Measurements from ENCODE around the gene MICAL3.

DNA sequence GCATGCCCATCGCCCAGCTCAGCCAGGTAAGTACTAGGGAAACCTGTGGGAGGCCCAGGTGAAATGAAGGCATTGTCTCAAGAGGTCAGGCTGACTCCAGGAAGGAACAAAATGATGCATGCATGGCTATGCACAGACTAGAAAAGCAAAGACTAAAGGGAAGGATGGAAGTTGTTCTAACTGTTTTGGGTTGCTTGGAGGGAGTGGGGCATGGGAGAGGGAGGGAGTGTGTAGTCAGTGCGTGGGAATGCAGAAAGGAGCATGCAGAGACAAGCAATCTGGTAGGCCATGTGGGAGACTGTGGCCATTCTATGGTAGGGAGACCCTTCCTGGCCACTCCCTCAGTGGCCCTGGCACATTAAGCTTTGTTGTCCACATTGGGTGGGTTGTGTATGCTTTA lies 2.9 kb downstream of the MICAL3 start:
- TF ChIP-seq, protein P1, sequence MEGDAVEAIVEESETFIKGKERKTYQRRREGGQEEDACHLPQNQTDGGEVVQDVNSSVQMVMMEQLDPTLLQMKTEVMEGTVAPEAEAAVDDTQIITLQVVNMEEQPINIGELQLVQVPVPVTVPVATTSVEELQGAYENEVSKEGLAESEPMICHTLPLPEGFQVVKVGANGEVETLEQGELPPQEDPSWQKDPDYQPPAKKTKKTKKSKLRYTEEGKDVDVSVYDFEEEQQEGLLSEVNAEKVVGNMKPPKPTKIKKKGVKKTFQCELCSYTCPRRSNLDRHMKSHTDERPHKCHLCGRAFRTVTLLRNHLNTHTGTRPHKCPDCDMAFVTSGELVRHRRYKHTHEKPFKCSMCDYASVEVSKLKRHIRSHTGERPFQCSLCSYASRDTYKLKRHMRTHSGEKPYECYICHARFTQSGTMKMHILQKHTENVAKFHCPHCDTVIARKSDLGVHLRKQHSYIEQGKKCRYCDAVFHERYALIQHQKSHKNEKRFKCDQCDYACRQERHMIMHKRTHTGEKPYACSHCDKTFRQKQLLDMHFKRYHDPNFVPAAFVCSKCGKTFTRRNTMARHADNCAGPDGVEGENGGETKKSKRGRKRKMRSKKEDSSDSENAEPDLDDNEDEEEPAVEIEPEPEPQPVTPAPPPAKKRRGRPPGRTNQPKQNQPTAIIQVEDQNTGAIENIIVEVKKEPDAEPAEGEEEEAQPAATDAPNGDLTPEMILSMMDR (IDR thresholded peaks at IDR 0.05 in 4 of 5, conservative IDR thresholded peaks at IDR 0.05 in 1 of 5): no peak
- TF ChIP-seq POLR2A (IDR thresholded peaks at IDR 0.05): no peak
